Measurements from ENCODE around the gene BRAP.

BRAP gene

GRCh38 chr12:111597831-111598636 lies 87.7 kb downstream of the BRAP start:
- no peak for TF ChIP-seq CTCF (IDR thresholded peaks at IDR 0.05)

- no peak for TF ChIP-seq CTCF (IDR thresholded peaks at IDR 0.05)
Observed at GRCh38 chr12:111596985-111597830, 88.5 kb downstream of the BRAP start.
